DOHH2 (cell line): ENCODE data around the gene MS4A10.
"Not testable (repeated sequence)": the region's sequence is repeated elsewhere in the genome, so short reads cannot be mapped to it uniquely, and the experiment has no call there.

Experiments
- H3F3A ChIP-seq: fragments of 200-600 bp; sonication (generic), shearing (Covaris generic); 2 replicates; pipeline ENCODE4 v1.6.0; 2016; ENCODE audit warnings: antibody characterized with exemption, mild to moderate bottlenecking; ENCODE audit not compliant: control insufficient read depth, insufficient read depth
- H3K27ac ChIP-seq: fragments of 200-600 bp; sonication (generic); 2 replicates; pipeline ENCODE4 v1.5.1; 2014; ENCODE audit warnings: low read depth, mild to moderate bottlenecking, low read length, moderate library complexity
- H3K27me3 ChIP-seq: fragments of 200-600 bp; sonication (generic); 2 replicates; pipeline ENCODE4 v1.6.1; 2014; ENCODE audit warnings: mild to moderate bottlenecking, low read length, mixed read lengths; ENCODE audit not compliant: control insufficient read depth
- H3K36me3 ChIP-seq: fragments of 200-600 bp; sonication (generic); 2 replicates; pipeline ENCODE4 v1.6.1; 2014; ENCODE audit warnings: mild to moderate bottlenecking, low read length, moderate library complexity, mixed read lengths; ENCODE audit not compliant: control insufficient read depth
- H3K4me1 ChIP-seq: fragments of 200-600 bp; sonication (generic); 2 replicates; pipeline ENCODE4 v1.6.1; 2014; ENCODE audit warnings: mild to moderate bottlenecking, low read length, mixed read lengths; ENCODE audit not compliant: control insufficient read depth
- H3K4me2 ChIP-seq: fragments of 200-600 bp; sonication (generic); 2 replicates; pipeline ENCODE4 v1.6.0; 2014; ENCODE audit warnings: mild to moderate bottlenecking, low read length, moderate library complexity
- H3K4me3 ChIP-seq: fragments of 200-600 bp; sonication (generic); 2 replicates; pipeline ENCODE4 v1.5.1; 2014; ENCODE audit warnings: mild to moderate bottlenecking, low read length, mixed read lengths
- H3K79me2 ChIP-seq: fragments of 200-600 bp; sonication (generic); 2 replicates; pipeline ENCODE4 v1.6.1; 2014; ENCODE audit warnings: mild to moderate bottlenecking, low read length, mixed read lengths; ENCODE audit not compliant: control insufficient read depth
- H3K9me2 ChIP-seq: fragments of 200-600 bp; sonication (generic); replicated peaks from 2 replicates; pipeline ENCODE4 v1.6.1; 2014; ENCODE audit warnings: mild to moderate bottlenecking, low read length, mixed read lengths; ENCODE audit not compliant: control insufficient read depth
- H3K9me3 ChIP-seq: fragments of 200-600 bp; sonication (generic); 2 replicates; pipeline ENCODE4 v1.6.1; 2014; ENCODE audit warnings: antibody characterized with exemption, low read length, mixed read lengths; ENCODE audit not compliant: control insufficient read depth, insufficient read depth
- H4K20me1 ChIP-seq: fragments of 200-600 bp; sonication (generic); 2 replicates; pipeline ENCODE4 v1.6.0; 2014; ENCODE audit warnings: low read depth, mild to moderate bottlenecking, antibody characterized with exemption, low read length, moderate library complexity; ENCODE audit not compliant: control insufficient read depth, insufficient read depth
- EZH2phosphoT487 ChIP-seq: fragments of 200-600 bp; sonication (generic); IDR thresholded peaks from 2 replicates; pipeline ENCODE4 v1.6.1; 2017; ENCODE audit warnings: borderline replicate concordance, mild to moderate bottlenecking, antibody characterized with exemption, low read length, moderate library complexity, mixed read lengths
- TF ChIP-seq, protein P1 (sequence below): fragments of 200-600 bp; sonication (generic); IDR thresholded peaks from one replicate; pipeline ENCODE4 v1.5.1; 2014; ENCODE audit warnings: antibody characterized with exemption, mild to moderate bottlenecking, low read depth, low read length; ENCODE audit not compliant: poor library complexity, severe bottlenecking

MS4A10 gene

DNA sequence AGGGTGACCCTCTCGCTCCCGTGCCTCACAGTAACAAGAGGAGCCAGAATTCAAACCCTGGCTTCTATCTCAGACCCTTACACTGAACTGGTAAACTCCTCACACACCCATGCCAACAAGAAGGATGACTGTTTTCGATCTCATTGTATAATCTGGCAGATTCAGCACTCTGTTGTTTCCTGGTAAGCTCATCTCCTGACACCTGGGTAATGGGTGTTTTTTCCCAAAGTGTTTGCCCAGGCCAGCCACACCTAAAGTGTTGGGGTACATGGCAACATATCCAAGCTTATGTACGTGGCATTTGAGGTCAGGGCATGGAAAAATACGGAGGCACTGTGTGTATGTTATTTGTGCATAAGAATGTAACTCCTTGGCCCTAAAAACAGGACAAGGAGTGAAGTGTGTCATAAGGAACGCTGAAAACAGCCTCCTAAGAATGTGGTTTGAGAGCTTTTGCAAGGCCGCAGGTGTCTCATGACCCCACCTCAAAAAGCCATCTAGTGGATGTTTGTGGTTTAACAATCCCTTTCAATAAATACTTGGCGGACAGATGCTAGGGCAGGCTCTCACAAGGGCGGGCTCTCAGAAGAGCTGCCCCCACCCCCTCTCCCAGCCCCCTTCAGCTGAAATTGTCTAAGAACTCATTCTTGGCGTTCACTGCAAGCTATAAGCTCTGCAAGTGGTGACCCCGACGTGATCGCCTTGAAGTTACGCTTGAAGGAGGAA lies 28.7 kb upstream of the MS4A10 start, which contains the start of gene MS4A15:
Gene MS4A15 (plus strand): TSS at position 561 of the 726 bp plus-strand sequence. CDS start 6,867 bp downstream, outside the sequence.
- TF ChIP-seq EZH2phosphoT487: no peak
- TF ChIP-seq, protein P1, sequence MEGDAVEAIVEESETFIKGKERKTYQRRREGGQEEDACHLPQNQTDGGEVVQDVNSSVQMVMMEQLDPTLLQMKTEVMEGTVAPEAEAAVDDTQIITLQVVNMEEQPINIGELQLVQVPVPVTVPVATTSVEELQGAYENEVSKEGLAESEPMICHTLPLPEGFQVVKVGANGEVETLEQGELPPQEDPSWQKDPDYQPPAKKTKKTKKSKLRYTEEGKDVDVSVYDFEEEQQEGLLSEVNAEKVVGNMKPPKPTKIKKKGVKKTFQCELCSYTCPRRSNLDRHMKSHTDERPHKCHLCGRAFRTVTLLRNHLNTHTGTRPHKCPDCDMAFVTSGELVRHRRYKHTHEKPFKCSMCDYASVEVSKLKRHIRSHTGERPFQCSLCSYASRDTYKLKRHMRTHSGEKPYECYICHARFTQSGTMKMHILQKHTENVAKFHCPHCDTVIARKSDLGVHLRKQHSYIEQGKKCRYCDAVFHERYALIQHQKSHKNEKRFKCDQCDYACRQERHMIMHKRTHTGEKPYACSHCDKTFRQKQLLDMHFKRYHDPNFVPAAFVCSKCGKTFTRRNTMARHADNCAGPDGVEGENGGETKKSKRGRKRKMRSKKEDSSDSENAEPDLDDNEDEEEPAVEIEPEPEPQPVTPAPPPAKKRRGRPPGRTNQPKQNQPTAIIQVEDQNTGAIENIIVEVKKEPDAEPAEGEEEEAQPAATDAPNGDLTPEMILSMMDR: peak; percentile 62
- Histone ChIP-seq H3K36me3 (no peaks in the 10 kb centered on the region), H3K4me1 (peaks cover under 1% of the 10 kb centered on the region), H3K4me3 (no peak within 1 kb of the TSS), H3K9me3 (no peaks in the 10 kb centered on the region), H4K20me1 (no peaks in the 10 kb centered on the region), H3K9me2 (no peaks in the 10 kb centered on the region), H3K4me2 (no peak within 1 kb of the TSS), H3F3A (no peaks in the 10 kb centered on the region), H3K27ac (no peak within 1 kb of the TSS), H3K27me3 (peaks cover 17% of the 10 kb centered on the region), H3K79me2 (no peaks in the 10 kb centered on the region)

DNA sequence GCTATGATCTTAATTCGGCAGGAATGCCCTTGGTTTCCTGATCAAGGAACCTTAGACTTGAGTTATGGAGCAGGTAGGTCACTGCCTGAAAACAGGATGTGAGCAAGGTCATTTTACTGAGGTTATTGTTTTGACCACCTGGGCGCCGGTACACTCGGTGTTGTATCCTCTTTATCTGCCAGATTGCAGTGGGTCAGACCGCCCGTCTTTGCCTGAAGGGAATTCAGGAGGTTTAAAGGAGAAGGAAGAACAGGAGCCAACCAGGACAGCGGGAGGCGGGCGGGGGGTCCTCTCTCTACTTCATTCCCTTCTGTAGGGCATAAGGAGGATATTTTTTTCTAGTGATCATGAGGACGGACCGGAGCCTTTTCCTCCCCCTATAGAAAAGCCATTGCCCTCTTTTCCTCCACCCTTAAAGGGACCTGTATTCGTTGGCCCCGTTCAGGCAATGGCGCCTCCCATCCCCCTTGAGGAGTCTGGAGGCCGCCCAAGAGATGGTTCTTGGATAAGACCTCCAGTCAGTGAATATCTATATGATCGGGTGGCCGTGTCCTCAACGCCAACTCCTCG lies 27.8 kb upstream of the MS4A10 start:
- H3K27ac ChIP-seq: no peak overlapping the region
- H4K20me1 ChIP-seq: no peaks in the 10 kb centered on the region
- peaks cover 6% of the 10 kb centered on the region for H3K4me1 ChIP-seq
- no peaks in the 10 kb centered on the region for H3F3A ChIP-seq
- no peaks in the 10 kb centered on the region for H3K36me3 ChIP-seq
- no peak for TF ChIP-seq EZH2phosphoT487
- TF ChIP-seq, protein P1: no peak
- peaks cover 21% of the 10 kb centered on the region for H3K27me3 ChIP-seq
- H3K4me3 ChIP-seq: no peak overlapping the region
- H3K4me2 ChIP-seq: no peak overlapping the region
- no peaks in the 10 kb centered on the region for H3K9me2 ChIP-seq
- no peaks in the 10 kb centered on the region for H3K9me3 ChIP-seq
- no peaks in the 10 kb centered on the region for H3K79me2 ChIP-seq

DNA sequence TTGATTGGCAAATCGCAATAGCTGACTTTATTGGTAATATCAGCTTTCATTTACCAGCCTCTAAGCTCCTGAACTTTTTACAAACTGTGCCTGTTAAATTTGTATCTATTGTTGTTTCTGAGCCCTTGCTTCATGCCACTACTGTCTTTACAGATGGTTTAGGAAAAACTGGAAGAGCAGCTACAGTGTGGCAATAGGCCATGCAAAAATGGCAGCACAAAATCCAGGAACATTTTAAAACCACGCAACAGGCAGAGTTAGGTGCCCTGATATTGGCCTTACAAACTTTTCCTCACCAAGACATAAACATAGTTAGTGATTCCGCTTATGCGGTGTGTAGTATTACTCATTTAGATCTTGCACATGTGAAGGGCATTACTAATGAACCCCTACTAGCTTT lies 26.5 kb upstream of the MS4A10 start:
- Histone ChIP-seq H3K27me3 (peaks cover 20% of the 10 kb centered on the region), H3K4me1 (peaks cover 17% of the 10 kb centered on the region)
- not testable (repeated sequence) for H3K4me2 ChIP-seq, H3K36me3 ChIP-seq, H3K79me2 ChIP-seq, H3K27ac ChIP-seq, H4K20me1 ChIP-seq, H3K9me3 ChIP-seq, H3K4me3 ChIP-seq, H3K9me2 ChIP-seq, H3F3A ChIP-seq

DNA sequence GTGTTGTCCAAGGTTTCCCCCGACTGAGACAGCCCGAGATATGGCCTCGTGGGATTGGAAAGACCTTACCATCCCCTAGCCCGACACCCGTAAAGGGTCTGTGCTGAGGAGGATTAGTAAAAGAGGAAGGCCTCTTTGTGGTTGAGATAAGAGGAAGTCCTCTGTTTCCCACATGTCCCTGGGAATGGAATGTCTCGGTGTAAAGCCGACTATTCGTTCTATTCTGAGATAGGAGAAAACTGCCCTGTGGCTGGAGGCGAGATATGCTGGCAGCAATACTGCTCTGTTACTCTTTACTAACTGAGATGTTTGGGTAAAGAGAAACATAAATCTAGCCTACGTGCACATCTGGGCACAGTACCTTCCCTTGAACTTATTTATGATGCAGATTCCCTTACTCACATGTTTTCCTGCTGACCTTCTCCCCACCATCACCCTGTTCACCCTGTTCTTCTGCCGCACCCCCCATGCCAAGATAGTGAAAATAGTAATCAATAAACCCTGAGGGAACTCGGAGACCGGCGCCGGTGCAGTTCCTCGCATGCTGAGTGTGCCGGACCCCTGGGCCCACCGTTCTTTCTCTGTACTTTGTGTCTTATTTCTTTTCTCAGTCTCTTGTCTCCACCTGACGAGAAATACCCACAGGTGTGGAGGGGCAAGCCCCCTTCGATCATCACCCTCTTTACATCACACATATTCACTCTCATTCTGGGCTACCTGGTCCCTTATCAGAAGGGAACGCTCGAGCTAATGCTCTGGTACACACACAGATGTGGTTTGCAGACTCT lies 25.5 kb upstream of the MS4A10 start:
- H4K20me1 ChIP-seq, H3F3A ChIP-seq, H3K27ac ChIP-seq, H3K36me3 ChIP-seq, H3K4me2 ChIP-seq, H3K9me3 ChIP-seq, H3K4me3 ChIP-seq, H3K9me2 ChIP-seq, H3K79me2 ChIP-seq: not testable (repeated sequence)
- Histone ChIP-seq H3K4me1 (peaks cover 17% of the 10 kb centered on the region), H3K27me3 (peaks cover 20% of the 10 kb centered on the region)
